DND-41 (cell line): ENCODE measurements around the gene ASIC2.

Experiments
- CTCF ChIP-seq: IDR thresholded peaks from 2 replicates; pipeline ENCODE4 v1.5.1; 2012; ENCODE audit warnings: borderline replicate concordance, low read length, moderate library complexity, mild to moderate bottlenecking; ENCODE audit not compliant: poor library complexity, severe bottlenecking; ENCODE audit errors: extremely low read depth
- EZH2 ChIP-seq: IDR thresholded peaks from 3 replicates; pipeline ENCODE4 v1.6.1; 2012; ENCODE audit warnings: borderline replicate concordance, low read depth, mild to moderate bottlenecking, moderate library complexity, low read length, inconsistent platforms; ENCODE audit not compliant: severe bottlenecking

GRCh38 chr17:33079201-33079600 lies 213.9 kb downstream of the ASIC2 start:
- TF ChIP-seq CTCF (no peak), EZH2 (no peak)
